ENCODE data around the gene PITPNC1. TPM values are rescaled to one million over a fixed set of nuclear protein-coding genes. Genes with fewer than 3 reads are reported as not detected.

Gene PITPNC1
- polyA plus RNA-seq, 1 donor from 2014 or later = 18.8 TPM

DNA sequence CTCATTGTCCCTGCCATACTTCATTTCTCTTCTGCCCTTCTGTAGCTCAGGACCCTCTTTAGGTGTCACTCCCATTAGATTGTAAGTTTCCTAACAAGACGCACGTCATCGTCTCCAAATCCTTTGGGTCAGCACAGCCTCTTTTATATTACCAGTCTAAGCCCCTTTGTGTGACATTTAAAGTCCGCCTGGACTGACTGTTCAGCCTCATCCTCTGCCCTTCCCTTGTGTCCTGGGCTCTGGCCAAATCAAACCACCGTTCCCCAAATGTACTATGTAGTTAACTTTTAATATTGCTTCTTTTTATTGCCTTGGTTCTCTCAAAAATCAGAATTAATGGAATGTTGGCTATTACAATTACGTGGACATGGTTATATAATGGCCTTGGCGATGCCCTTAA, 38.2 kb downstream of the PITPNC1 start:
- no peak overlapping the region for H3K27ac ChIP-seq (ENCODE audit: low read length)
- H3K9me3 ChIP-seq (ENCODE audit: low read length) = no peaks in the 10 kb centered on the region
- no peaks in the 10 kb centered on the region for H3K9me2 ChIP-seq (ENCODE audit: insufficient read depth, low read length)
- no peaks in the 10 kb centered on the region for H3K36me3 ChIP-seq (ENCODE audit: insufficient read depth, low read length)
- H3K79me2 ChIP-seq (replicated peaks; ENCODE audit: insufficient read depth, low read length) = no peaks in the 10 kb centered on the region
- no peak overlapping the region for H3K4me3 ChIP-seq (ENCODE audit: low read length)
- no peak overlapping the region for H3K4me2 ChIP-seq (ENCODE audit: low read length)
- no peaks in the 10 kb centered on the region for H3K27me3 ChIP-seq (ENCODE audit: insufficient read depth, low read depth, low read length)
- no peak for TF ChIP-seq RAD21 (conservative IDR thresholded peaks at IDR 0.05)
- TF ChIP-seq, protein P1, sequence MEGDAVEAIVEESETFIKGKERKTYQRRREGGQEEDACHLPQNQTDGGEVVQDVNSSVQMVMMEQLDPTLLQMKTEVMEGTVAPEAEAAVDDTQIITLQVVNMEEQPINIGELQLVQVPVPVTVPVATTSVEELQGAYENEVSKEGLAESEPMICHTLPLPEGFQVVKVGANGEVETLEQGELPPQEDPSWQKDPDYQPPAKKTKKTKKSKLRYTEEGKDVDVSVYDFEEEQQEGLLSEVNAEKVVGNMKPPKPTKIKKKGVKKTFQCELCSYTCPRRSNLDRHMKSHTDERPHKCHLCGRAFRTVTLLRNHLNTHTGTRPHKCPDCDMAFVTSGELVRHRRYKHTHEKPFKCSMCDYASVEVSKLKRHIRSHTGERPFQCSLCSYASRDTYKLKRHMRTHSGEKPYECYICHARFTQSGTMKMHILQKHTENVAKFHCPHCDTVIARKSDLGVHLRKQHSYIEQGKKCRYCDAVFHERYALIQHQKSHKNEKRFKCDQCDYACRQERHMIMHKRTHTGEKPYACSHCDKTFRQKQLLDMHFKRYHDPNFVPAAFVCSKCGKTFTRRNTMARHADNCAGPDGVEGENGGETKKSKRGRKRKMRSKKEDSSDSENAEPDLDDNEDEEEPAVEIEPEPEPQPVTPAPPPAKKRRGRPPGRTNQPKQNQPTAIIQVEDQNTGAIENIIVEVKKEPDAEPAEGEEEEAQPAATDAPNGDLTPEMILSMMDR (IDR thresholded peaks at IDR 0.05; ENCODE audit: poor library complexity, severe bottlenecking) = no peak
- no peak for TF ChIP-seq SMC3 (conservative IDR thresholded peaks at IDR 0.05; ENCODE audit: poor library complexity)
- no peak for TF ChIP-seq EZH2 (IDR thresholded peaks at IDR 0.05; ENCODE audit: borderline replicate concordance, insufficient read depth, low read length, poor library complexity, severe bottlenecking)
- no peak for TF ChIP-seq REST (IDR thresholded peaks at IDR 0.05; ENCODE audit: borderline replicate concordance)
- TF ChIP-seq POLR2AphosphoS5 (IDR thresholded peaks at IDR 0.05) = no peak
- TF ChIP-seq MXI1 (conservative IDR thresholded peaks at IDR 0.05; ENCODE audit: poor library complexity, severe bottlenecking) = no peak
- no peak for TF ChIP-seq EP300 (conservative IDR thresholded peaks at IDR 0.05; ENCODE audit: poor library complexity, severe bottlenecking)
- TF ChIP-seq TAF1 (IDR thresholded peaks at IDR 0.05; ENCODE audit: low read depth) = no peak
- H2AFZ ChIP-seq (ENCODE audit: low read depth, low read length) = no peak overlapping the region
- H3F3A ChIP-seq (ENCODE audit: insufficient read depth, low read length, poor library complexity, severe bottlenecking) = no peaks in the 10 kb centered on the region
- H4K20me1 ChIP-seq (ENCODE audit: insufficient read depth) = no peaks in the 10 kb centered on the region
- no peak overlapping the region for H3K9ac ChIP-seq (ENCODE audit: low read length)

DNA sequence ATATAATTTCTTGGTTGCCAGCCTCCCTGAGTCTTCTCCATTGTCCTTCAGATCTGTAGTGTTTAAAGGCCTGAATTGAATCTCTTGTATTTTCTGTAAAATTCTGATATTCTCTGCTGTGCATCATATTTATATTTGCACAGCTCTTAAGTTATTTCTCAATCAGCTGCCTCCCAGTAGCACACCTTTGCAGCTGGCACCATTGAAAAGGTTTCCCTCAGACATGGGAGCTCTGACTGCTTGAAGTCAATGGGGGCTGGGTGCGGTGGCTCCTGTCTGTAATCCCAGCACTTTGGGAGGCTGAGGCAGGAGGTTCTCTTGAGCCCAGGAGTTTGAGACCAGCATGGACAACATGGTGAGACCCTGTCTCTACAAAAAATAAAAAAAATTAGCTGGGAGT, 40.4 kb downstream of the PITPNC1 start:
- Histone ChIP-seq H3K36me3 (ENCODE audit: insufficient read depth, low read length) (no peaks in the 10 kb centered on the region), H3K4me3 (ENCODE audit: low read length) (no peak overlapping the region), H3K27me3 (ENCODE audit: insufficient read depth, low read depth, low read length) (no peaks in the 10 kb centered on the region), H3K79me2 (replicated peaks; ENCODE audit: insufficient read depth, low read length) (no peaks in the 10 kb centered on the region), H3K27ac (ENCODE audit: low read length) (no peak overlapping the region), H3K9me2 (ENCODE audit: insufficient read depth, low read length) (no peaks in the 10 kb centered on the region), H4K20me1 (ENCODE audit: insufficient read depth) (no peaks in the 10 kb centered on the region), H3K4me2 (ENCODE audit: low read length) (no peak overlapping the region), H3K9ac (ENCODE audit: low read length) (no peak overlapping the region), H3F3A (ENCODE audit: insufficient read depth, low read length, poor library complexity, severe bottlenecking) (no peaks in the 10 kb centered on the region), H3K9me3 (ENCODE audit: low read length) (no peaks in the 10 kb centered on the region), H2AFZ (ENCODE audit: low read depth, low read length) (no peak overlapping the region)
- no peak for TF ChIP-seq EZH2 (IDR thresholded peaks at IDR 0.05; ENCODE audit: borderline replicate concordance, insufficient read depth, low read length, poor library complexity, severe bottlenecking)
- no peak for TF ChIP-seq TAF1 (IDR thresholded peaks at IDR 0.05; ENCODE audit: low read depth)
- TF ChIP-seq MXI1 (conservative IDR thresholded peaks at IDR 0.05; ENCODE audit: poor library complexity, severe bottlenecking) = no peak
- TF ChIP-seq, protein P1 (IDR thresholded peaks at IDR 0.05; ENCODE audit: poor library complexity, severe bottlenecking) = no peak
- no peak for TF ChIP-seq SMC3 (conservative IDR thresholded peaks at IDR 0.05; ENCODE audit: poor library complexity)

Measured in neural cell (in vitro differentiated cells).